Ectodermal cell (in vitro differentiated cells): Measurements from ENCODE around the gene PEX5.
"Not testable (repeated sequence)": the region's sequence is repeated elsewhere in the genome, so short reads cannot be mapped to it uniquely, and the experiment has no call there.

ENCODE experiments used
- H3K27ac ChIP-seq: 2 replicates; pipeline ENCODE4 v1.7.0; 2013; ENCODE audit warnings: mild to moderate bottlenecking, low read depth, low read length; ENCODE audit not compliant: insufficient read depth, poor library complexity, severe bottlenecking
- H3K27me3 ChIP-seq: 2 replicates; pipeline ENCODE4 v1.7.0; 2013; ENCODE audit warnings: mild to moderate bottlenecking, low read length; ENCODE audit not compliant: insufficient read depth, control insufficient read depth, poor library complexity, severe bottlenecking
- H3K36me3 ChIP-seq: one replicate; pipeline ENCODE4 v1.7.0; 2013; ENCODE audit warnings: low read length; ENCODE audit not compliant: control insufficient read depth, insufficient read depth
- H3K4me1 ChIP-seq: one replicate; pipeline ENCODE4 v1.7.0; 2013; ENCODE audit warnings: low read length; ENCODE audit not compliant: control insufficient read depth, insufficient read depth
- H3K4me3 ChIP-seq: 2 replicates; pipeline ENCODE4 v1.7.0; 2013; ENCODE audit warnings: low read depth, low read length, control low read depth; ENCODE audit not compliant: insufficient read depth
- H3K9me3 ChIP-seq: 2 replicates; pipeline ENCODE4 v1.7.0; 2013; ENCODE audit warnings: mild to moderate bottlenecking, low read length, moderate library complexity; ENCODE audit not compliant: control insufficient read depth
- WGBS, 2 experiments: methylation state at CpG; one replicate each; pipeline ENCODE4 v1.1.7; 2013; ENCODE audit warnings: missing lambda C conversion rate in 2 of 2; 5-methylcytosine and 5-hydroxymethylcytosine counted together

The PEX5 gene

GRCh38 chr12:7160183-7160582, 29.3 kb upstream of the PEX5 start:
- no peaks in the 10 kb centered on the region for H3K9me3 ChIP-seq
- no peaks in the 10 kb centered on the region for H3K4me1 ChIP-seq
- peaks cover 9% of the 10 kb centered on the region for H3K27me3 ChIP-seq
- no peak overlapping the region for H3K4me3 ChIP-seq
- 80 to 81% methylated on average over 7 of the region's 7 CpGs for WGBS, 2 experiments
- no peak overlapping the region for H3K27ac ChIP-seq
- H3K36me3 ChIP-seq, result no peaks in the 10 kb centered on the region

- Histone ChIP-seq H3K27ac (no peak overlapping the region), H3K4me3 (no peak overlapping the region), H3K27me3 (peaks cover 9% of the 10 kb centered on the region), H3K36me3 (no peaks in the 10 kb centered on the region), H3K4me1 (no peaks in the 10 kb centered on the region), H3K9me3 (no peaks in the 10 kb centered on the region)
- 89 to 92% methylated on average over 4 of the region's 4 CpGs for WGBS, 2 experiments
Observed at GRCh38 chr12:7161327-7161726, 28.2 kb upstream of the PEX5 start.

DNA sequence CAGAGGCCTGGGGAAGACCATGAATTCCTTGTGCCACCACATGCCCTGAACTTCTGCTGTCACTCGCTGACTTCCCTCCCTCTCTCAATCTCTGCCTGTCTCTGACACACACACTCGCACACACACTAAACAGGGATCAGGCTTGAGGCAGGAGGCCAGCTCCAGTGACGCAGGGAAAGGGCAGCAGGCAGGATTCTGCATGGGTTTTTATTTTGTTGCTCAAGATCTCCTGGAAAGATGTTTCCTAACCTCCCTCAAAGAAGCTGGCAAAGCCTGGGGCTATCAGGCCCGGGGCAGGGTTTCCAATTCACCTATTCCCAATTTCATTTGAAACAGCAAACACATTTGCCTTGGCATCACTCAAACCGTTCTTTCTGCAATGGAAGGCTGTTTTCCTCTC, 27.7 kb upstream of the PEX5 start:
- 91 to 95% methylated on average over 5 of the region's 5 CpGs for WGBS, 2 experiments
- no peaks in the 10 kb centered on the region for H3K36me3 ChIP-seq
- no peak overlapping the region for H3K4me3 ChIP-seq
- peaks cover under 1% of the 10 kb centered on the region for H3K9me3 ChIP-seq
- H3K27me3 ChIP-seq, result peaks cover 9% of the 10 kb centered on the region
- no peaks in the 10 kb centered on the region for H3K4me1 ChIP-seq
- H3K27ac ChIP-seq, result no peak overlapping the region

DNA sequence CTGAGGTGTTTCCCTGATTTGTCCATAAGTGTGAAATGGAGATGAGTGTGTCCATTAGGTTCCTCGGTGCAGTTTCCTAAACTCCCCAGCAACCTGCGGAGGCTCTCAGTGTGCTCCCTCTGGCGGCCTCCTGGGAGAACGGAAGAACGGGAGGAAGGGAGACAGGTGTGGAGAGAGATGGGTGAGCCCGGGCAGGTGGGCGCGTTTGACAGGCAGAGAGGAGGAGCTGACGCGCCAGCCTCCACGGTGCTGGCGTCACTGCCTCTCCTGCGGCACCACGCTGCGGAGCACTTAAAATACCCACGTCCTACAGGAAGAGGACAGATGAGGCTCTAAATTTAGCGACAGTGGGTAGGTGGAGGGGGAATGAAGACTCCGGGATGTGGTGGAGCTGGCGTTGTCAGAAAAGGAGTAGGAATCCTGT, 26.8 kb upstream of the PEX5 start:
- H3K27me3 ChIP-seq, result peaks cover 9% of the 10 kb centered on the region
- WGBS, 2 experiments, result 30 to 40% methylated on average over 19 of the region's 19 CpGs
- no peak overlapping the region for H3K4me3 ChIP-seq
- H3K9me3 ChIP-seq, result peaks cover 2% of the 10 kb centered on the region
- no peaks in the 10 kb centered on the region for H3K36me3 ChIP-seq
- no peak overlapping the region for H3K27ac ChIP-seq
- no peaks in the 10 kb centered on the region for H3K4me1 ChIP-seq

- no peaks in the 10 kb centered on the region for H3K36me3 ChIP-seq
- H3K4me1 ChIP-seq, result no peaks in the 10 kb centered on the region
- no peaks in the 10 kb centered on the region for H3K27me3 ChIP-seq
- H3K9me3 ChIP-seq, result peaks cover 5% of the 10 kb centered on the region
- H3K4me3 ChIP-seq, result no peak overlapping the region
- no peak overlapping the region for H3K27ac ChIP-seq
Observed at GRCh38 chr12:7169951-7170350, 19.5 kb upstream of the PEX5 start.

GRCh38 chr12:7171854-7172253, 17.6 kb upstream of the PEX5 start:
- Histone ChIP-seq H3K27me3 (no peaks in the 10 kb centered on the region), H3K9me3 (peaks cover 4% of the 10 kb centered on the region), H3K4me1 (no peaks in the 10 kb centered on the region), H3K36me3 (no peaks in the 10 kb centered on the region), H3K4me3 (no peak overlapping the region), H3K27ac (no peak overlapping the region)
- 72 to 85% methylated on average over 1 of the region's 1 CpG for WGBS, 2 experiments

GRCh38 chr12:7175493-7175892, 14.0 kb upstream of the PEX5 start:
- Histone ChIP-seq H3K4me3 (no peak overlapping the region), H3K27ac (no peak overlapping the region), H3K9me3 (no peaks in the 10 kb centered on the region), H3K27me3 (no peaks in the 10 kb centered on the region), H3K4me1 (no peaks in the 10 kb centered on the region), H3K36me3 (no peaks in the 10 kb centered on the region)

DNA sequence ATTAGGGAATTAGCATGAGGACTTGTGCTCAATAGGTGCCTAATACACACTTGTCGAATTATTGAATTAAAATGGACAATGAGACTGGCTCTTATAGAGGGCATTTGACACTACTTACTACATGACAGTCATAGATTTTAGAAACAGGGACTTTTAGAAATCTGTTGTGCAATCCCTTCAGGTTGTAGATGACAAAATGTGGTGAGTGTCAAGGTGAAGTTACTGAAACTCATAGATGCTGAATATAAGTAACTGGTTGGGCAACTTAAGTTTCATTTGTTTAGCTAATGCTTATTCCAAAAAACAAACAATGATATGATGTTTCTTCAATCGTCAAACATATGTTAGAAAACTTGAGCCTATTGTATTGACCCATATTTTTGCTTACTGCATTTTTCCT, 12.9 kb upstream of the PEX5 start:
- H3K27me3 ChIP-seq, result no peaks in the 10 kb centered on the region
- 72 to 81% methylated on average over 2 of the region's 2 CpGs for WGBS, 2 experiments
- no peaks in the 10 kb centered on the region for H3K4me1 ChIP-seq
- no peak overlapping the region for H3K4me3 ChIP-seq
- H3K27ac ChIP-seq, result no peak overlapping the region
- H3K36me3 ChIP-seq, result no peaks in the 10 kb centered on the region
- H3K9me3 ChIP-seq, result no peaks in the 10 kb centered on the region

DNA sequence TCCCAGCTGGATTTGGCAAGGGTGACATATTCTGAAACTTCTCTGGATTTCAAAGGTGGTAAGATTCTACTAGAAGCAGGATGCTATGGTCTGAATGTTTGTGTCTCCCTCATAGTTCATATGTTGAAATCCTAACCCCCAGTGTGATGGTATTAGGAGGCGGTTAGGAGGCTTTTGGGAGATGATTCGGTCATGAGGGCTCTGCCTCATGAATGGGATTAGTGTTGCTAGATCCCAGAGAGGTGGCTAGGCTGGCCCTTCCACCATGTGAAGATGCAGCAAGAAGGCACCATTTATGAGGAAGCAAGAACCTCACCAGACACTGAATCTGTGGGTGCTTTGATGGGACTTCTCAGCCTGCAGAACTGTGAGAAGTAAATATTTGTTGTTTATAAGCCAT, 11.0 kb upstream of the PEX5 start:
- Histone ChIP-seq H3K4me3 (no peak overlapping the region), H3K4me1 (no peaks in the 10 kb centered on the region), H3K36me3 (no peaks in the 10 kb centered on the region), H3K27ac (no peak overlapping the region), H3K27me3 (no peaks in the 10 kb centered on the region), H3K9me3 (no peaks in the 10 kb centered on the region)
- 89 to 93% methylated on average over 2 of the region's 2 CpGs for WGBS, 2 experiments

DNA sequence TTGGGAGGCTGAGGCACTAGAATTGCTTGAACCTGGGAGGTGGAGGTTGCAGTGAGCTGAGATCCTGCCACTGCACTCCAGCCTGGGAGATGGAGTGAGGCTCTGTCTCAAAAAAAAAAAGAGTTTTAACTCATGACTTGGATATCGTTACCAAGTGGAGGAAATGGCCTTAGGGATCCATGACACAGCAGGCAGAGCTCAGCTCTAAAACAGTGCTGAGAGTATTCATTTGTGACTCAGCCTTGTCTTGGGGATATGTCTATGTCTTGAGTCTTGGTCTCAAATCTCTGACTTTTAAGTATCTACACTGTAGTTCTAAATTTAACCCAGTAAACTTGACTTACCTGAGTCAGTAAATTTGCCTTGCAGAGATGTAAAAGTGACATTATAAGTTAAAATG, 8.8 kb upstream of the PEX5 start:
- Histone ChIP-seq H3K36me3 (no peaks in the 10 kb centered on the region), H3K4me1 (no peaks in the 10 kb centered on the region), H3K27ac (no peak overlapping the region), H3K9me3 (no peaks in the 10 kb centered on the region), H3K4me3 (no peak overlapping the region), H3K27me3 (no peaks in the 10 kb centered on the region)
- WGBS, 2 experiments, result 90 to 93% methylated on average over 1 of the region's 1 CpG

DNA sequence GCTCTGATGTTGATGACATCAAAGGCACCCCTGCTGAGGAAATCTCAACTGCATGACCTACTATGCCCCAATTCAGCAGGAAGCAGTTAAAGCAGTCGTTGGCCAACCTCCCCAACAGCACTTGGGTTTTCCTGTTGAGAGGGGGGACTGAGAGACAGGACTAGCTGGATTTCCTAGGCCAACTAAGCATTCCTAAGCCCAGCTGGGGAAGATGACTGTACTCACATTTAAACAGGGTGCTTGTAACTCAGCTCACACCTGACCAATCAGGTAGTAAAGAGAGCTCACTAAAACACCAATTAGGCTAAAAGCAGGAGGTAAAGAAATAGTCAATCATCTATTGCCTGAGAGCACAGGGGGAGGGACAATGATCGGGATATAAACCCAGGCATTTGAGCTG, 3.4 kb upstream of the PEX5 start:
- H3K27me3 ChIP-seq, H3K9me3 ChIP-seq, H3K4me3 ChIP-seq, H3K36me3 ChIP-seq, H3K4me1 ChIP-seq, H3K27ac ChIP-seq: not testable (repeated sequence)
- 64 to 92% methylated on average over 1 to 2 of the region's 2 CpGs for WGBS, 2 experiments
